Dermis blood vessel endothelial cell (primary cell): ENCODE results near the gene ESRRA. TPM values are rescaled to one million over a fixed set of nuclear protein-coding genes. Genes with fewer than 3 reads are reported as not detected.

Experiments
- total RNA-seq: library from RNA; depleted of rRNA; stranded (reverse); fragments of >200 nt; gene quantifications from 2 replicates; pipeline ENCODE4 v1.2.3, GENCODE V29; 2014

Gene ESRRA
- total RNA-seq, 1 donor from 2014 or later, result 76.7 TPM

Other genes starting within 250 kb of the ESRRA start
- gene MACROD1, start 139.4 kb upstream of the ESRRA start, total RNA-seq, result 17.5 and 29.3 TPM in 2 replicates
- gene STIP1, start 119.4 kb upstream of the ESRRA start, total RNA-seq, result 139 and 191 TPM in 2 replicates
- gene FERMT3, start 98.8 kb upstream of the ESRRA start, total RNA-seq, result 6.5 and 26.5 TPM in 2 replicates
- gene TRPT1, start 79.3 kb upstream of the ESRRA start, total RNA-seq, result 24.1 and 45.6 TPM in 2 replicates
- 43.2 and 44.6 TPM in 2 replicates for gene NUDT22, start 79.2 kb upstream of the ESRRA start, total RNA-seq
- 7.0 and 17.4 TPM in 2 replicates for gene DNAJC4, start 75.0 kb upstream of the ESRRA start, total RNA-seq
- 20.4 and 23.1 TPM in 2 replicates for gene VEGFB, start 70.9 kb upstream of the ESRRA start, total RNA-seq
- gene FKBP2, start 64.4 kb upstream of the ESRRA start, total RNA-seq, result 43.9 and 45.6 TPM in 2 replicates
- 238 and 297 TPM in 2 replicates for gene PPP1R14B, start 58.6 kb upstream of the ESRRA start, total RNA-seq
- 37.8 and 54.6 TPM in 2 replicates for gene PLCB3, start 54.0 kb upstream of the ESRRA start, total RNA-seq
- gene BAD, start 20.9 kb upstream of the ESRRA start, total RNA-seq, result 57.2 and 65.9 TPM in 2 replicates
- gene GPR137, start 19.7 kb upstream of the ESRRA start, total RNA-seq, result 11.5 and 12.1 TPM in 2 replicates
- 0.17 TPM in 1 of 2 replicates, not detected in the other for gene KCNK4, start 14.2 kb upstream of the ESRRA start, total RNA-seq
- gene CATSPERZ, start 5.2 kb upstream of the ESRRA start, total RNA-seq, result not detected in 2 replicates
- 202 and 290 TPM in 2 replicates for gene TRMT112, start 12.0 kb downstream of the ESRRA start, total RNA-seq
- 129 and 245 TPM in 2 replicates for gene PRDX5, start 12.6 kb downstream of the ESRRA start, total RNA-seq
- 0.56 and 1.2 TPM in 2 replicates for gene CCDC88B, start 34.7 kb downstream of the ESRRA start, total RNA-seq
- gene RPS6KA4, start 53.6 kb downstream of the ESRRA start, total RNA-seq, result 35.9 and 46.6 TPM in 2 replicates